Heart left ventricle (tissue), 16 donors: ENCODE data around the gene CITED2. TPM values are rescaled to one million over a fixed set of nuclear protein-coding genes. Genes with fewer than 3 reads are reported as not detected.

Experiments used
- ATAC-seq, 4 donors: fragments of 200-7000 bp; cut with Tn5 transposase; one replicate each; pipeline ENCODE4 v1.9.1; 2020 to 2022; ENCODE audit warnings: moderate library complexity in 4 of 4, mild to moderate bottlenecking in 3 of 4, moderate number of reproducible peaks in 1 of 4
- DNase-seq, 5 donors: peaks; one replicate each; pipeline ENCODE4 v3.0.0-alpha.2; 2020
- H3K27ac ChIP-seq, 12 donors: fragments of 200-600 bp; sonication (generic) in 4 of 12; one replicate each; pipeline versions ENCODE4 v1.5.0 to v1.8.0; 2016 to 2022; ENCODE audit warnings: mild to moderate bottlenecking in 2 of 12
- H3K27me3 ChIP-seq, 9 donors: fragments of 200-600 bp; sonication (generic) in 2 of 9; one replicate each; pipeline versions ENCODE4 v1.5.1 to v1.8.0; 2016 to 2022; ENCODE audit warnings: mild to moderate bottlenecking in 3 of 9
- H3K36me3 ChIP-seq, 9 donors: fragments of 200-600 bp; sonication (generic) in 2 of 9; one replicate each; pipeline versions ENCODE4 v1.5.0 to v1.8.0; 2018 to 2022; ENCODE audit warnings: mild to moderate bottlenecking in 2 of 9
- H3K4me1 ChIP-seq, 12 donors: fragments of 200-600 bp; sonication (generic) in 4 of 12; one replicate each; pipeline versions ENCODE4 v1.5.0 to v1.8.0; 2016 to 2022; ENCODE audit warnings: mild to moderate bottlenecking in 3 of 12
- H3K4me3 ChIP-seq, 12 donors: fragments of 200-600 bp; sonication (generic) in 4 of 12; one replicate each; pipeline versions ENCODE4 v1.5.0 to v1.8.0; 2017 to 2022; ENCODE audit warnings: mild to moderate bottlenecking in 9 of 12, moderate library complexity in 4 of 12
- H3K9me3 ChIP-seq, 12 donors: fragments of 200-600 bp; sonication (generic) in 4 of 12; one replicate each; pipeline versions ENCODE4 v1.5.0 to v1.8.0; 2016 to 2022; ENCODE audit warnings: mild to moderate bottlenecking in 1 of 12
- CTCF ChIP-seq, 12 donors: fragments of 200-600 bp; sonication (generic) in 4 of 12; IDR thresholded peaks; one replicate each; pipeline versions ENCODE4 v1.5.0 to v1.8.0; 2018 to 2022; ENCODE audit warnings: antibody characterized with exemption in 12 of 12, mild to moderate bottlenecking in 5 of 12
- POLR2A ChIP-seq, 2 donors: fragments of 450-650 bp; IDR thresholded peaks; one replicate each; pipeline ENCODE4 v1.6.1; 2017; ENCODE audit warnings: antibody characterized with exemption in 2 of 2, mild to moderate bottlenecking in 2 of 2, moderate library complexity in 2 of 2
- WGBS, 4 donors: extraction: QIAGEN DNeasy Blood & Tissue Kit in 2 of 4; methylation state at CpG; one replicate each; pipeline versions ENCODE4 v1.1.5 to v1.1.7; 2013 to 2018; 5-methylcytosine and 5-hydroxymethylcytosine counted together
- intact Hi-C, 10 donors: fragments of 100-400 bp; cut with DNase I; formaldehyde crosslinking; loops; one replicate each; pipeline versions ENCODE4 v1.11.1 to v1.14.2; 2022
- polyA plus RNA-seq, 2 donors: library from polyadenylated mRNA; stranded (reverse); fragments of 200-250 nt; gene quantifications; one replicate each; pipeline ENCODE4 v1.2.3, GENCODE V29; 2013
- total RNA-seq, 9 donors: library from RNA; depleted of rRNA in 2 of 9; stranded (reverse); fragments of >200 nt in 2 of 9; fragmentation: NEBNext Ultra II Directional in 3 of 9; extraction: Animal tissue kit (Norgen Biotek cat#: 25700) in 3 of 9; gene quantifications; one replicate each; pipeline versions ENCODE4 v1.1.0 to v1.2.4, GENCODE V29; 2016 to 2023
- donor health status: ischemic (EF 13 %, LVEDD 7.1; RV severe dilation, severe dysfunction).
- donor health status: healthy with polysubstance abuse.
- donor health status: DM: no; HTN: yes; CAD: no.
- donor health status: DM: no; HTN: no; CAD: no.
- donor health status: ischemic (EF 25% LVEDD 6.9; RV normal size, moderate dysfunction).
- donor health status: ischemic (EF 25% LVEDD 5.7; RV mildly dilated, moderate dysfunction).
- donor health status: healthy.
- donor health status: DM: yes; HTN: yes; CAD: no.
- donor health status: ischemic (EF 35%, LVEDD 5.7; RV mildly dilated, moderate dysfunction).
- donor health status: nonischemic (EF 11% LVEDD 7.7; RV severe dilation, severe dysfunction).
- donor health status: DM: yes; HTN: yes; CAD: no.
- donor health status: PGD.
- donor health status: ischemic (EF 29% LVEDD 5.4; RV normal size, mild dysfunction).
- donor health status: nonischemic (EF 23%, LVEDD 6.1; RV moderate dilation, normal function).

Gene CITED2
- total and polyA plus RNA-seq, 11 donors: 13.0 to 233 (median 149) TPM

- Histone ChIP-seq H3K4me1 (peaks cover 0 to 18% (median 0%) of the 10 kb centered on the region in 12 donors), H3K27me3 (no peaks in the 10 kb centered on the region), H3K27ac (no peak overlapping the region), H3K9me3 (peaks cover 0 to 4% (median 0%) of the 10 kb centered on the region in 12 donors), H3K4me3 (no peak overlapping the region), H3K36me3 (no peaks in the 10 kb centered on the region)
- ATAC-seq (no peak), DNase-seq (no peak)
- 36 to 46% (median 43%) methylated on average over 4 of the region's 4 CpGs for WGBS, 4 donors
- TF ChIP-seq POLR2A (IDR thresholded peaks at IDR 0.05): no peak
- no peak for TF ChIP-seq CTCF (IDR thresholded peaks at IDR 0.05)
- intact Hi-C loops: no loop called here
Measured at GRCh38 chr6:139407718-139408222, 33.3 kb upstream of the CITED2 start.

GRCh38 chr6:139406577-139407343 lies 32.3 kb upstream of the CITED2 start:
- H3K36me3 ChIP-seq: no peaks in the 10 kb centered on the region
- no peak for DNase-seq
- no peaks in the 10 kb centered on the region for H3K9me3 ChIP-seq
- TF ChIP-seq CTCF (IDR thresholded peaks at IDR 0.05) (no peak), POLR2A (IDR thresholded peaks at IDR 0.05) (no peak)
- H3K27me3 ChIP-seq: no peaks in the 10 kb centered on the region
- ATAC-seq: no peak
- H3K4me1 ChIP-seq: peaks cover 0 to 18% (median 0%) of the 10 kb centered on the region in 12 donors
- H3K4me3 ChIP-seq: no peak overlapping the region
- no peak overlapping the region for H3K27ac ChIP-seq
- intact Hi-C loops: no loop called here
- 71 to 90% (median 85%) methylated on average over 4 of the region's 4 CpGs for WGBS, 4 donors

- H3K9me3 ChIP-seq: no peaks in the 10 kb centered on the region
- TF ChIP-seq POLR2A (IDR thresholded peaks at IDR 0.05) (no peak), CTCF (IDR thresholded peaks at IDR 0.05) (no peak)
- WGBS, 4 donors: 43 to 51% (median 48%) methylated on average over 7 of the region's 7 CpGs
- peak; percentile 64 to 97 (median 92) for ATAC-seq
- intact Hi-C loops: no loop called here
- no peaks in the 10 kb centered on the region for H3K36me3 ChIP-seq
- peak in 1 of 5 donors; percentile 57 for DNase-seq
- H3K4me1 ChIP-seq: peaks cover 0 to 17% (median 0%) of the 10 kb centered on the region in 12 donors
- H3K27me3 ChIP-seq: no peaks in the 10 kb centered on the region
- H3K4me3 ChIP-seq: no peak overlapping the region
- peak overlapping the region in 6 of 12 donors; percentile 12 to 69 (median 32) for H3K27ac ChIP-seq
Measured at GRCh38 chr6:139402876-139403386, 28.5 kb upstream of the CITED2 start.

- H3K4me1 ChIP-seq: peaks cover 0 to 10% (median 0%) of the 10 kb centered on the region in 12 donors
- no peak overlapping the region for H3K4me3 ChIP-seq
- TF ChIP-seq POLR2A (IDR thresholded peaks at IDR 0.05) (no peak), CTCF (IDR thresholded peaks at IDR 0.05) (no peak)
- H3K27me3 ChIP-seq: no peaks in the 10 kb centered on the region
- H3K36me3 ChIP-seq: no peaks in the 10 kb centered on the region
- intact Hi-C loops: no loop called here
- no peak overlapping the region for H3K27ac ChIP-seq
- DNase-seq (no peak), ATAC-seq (no peak)
- 37 to 81% (median 65%) methylated on average over 1 of the region's 1 CpG for WGBS, 4 donors
- H3K9me3 ChIP-seq: no peaks in the 10 kb centered on the region
Measured at GRCh38 chr6:139398658-139399057, 24.2 kb upstream of the CITED2 start.
